ENCODE results near the gene C14orf180. TPM values are rescaled to one million over a fixed set of nuclear protein-coding genes. Genes with fewer than 3 reads are reported as not detected.

The C14orf180 gene
- polyA plus RNA-seq, 3 donors: not detected

DNA sequence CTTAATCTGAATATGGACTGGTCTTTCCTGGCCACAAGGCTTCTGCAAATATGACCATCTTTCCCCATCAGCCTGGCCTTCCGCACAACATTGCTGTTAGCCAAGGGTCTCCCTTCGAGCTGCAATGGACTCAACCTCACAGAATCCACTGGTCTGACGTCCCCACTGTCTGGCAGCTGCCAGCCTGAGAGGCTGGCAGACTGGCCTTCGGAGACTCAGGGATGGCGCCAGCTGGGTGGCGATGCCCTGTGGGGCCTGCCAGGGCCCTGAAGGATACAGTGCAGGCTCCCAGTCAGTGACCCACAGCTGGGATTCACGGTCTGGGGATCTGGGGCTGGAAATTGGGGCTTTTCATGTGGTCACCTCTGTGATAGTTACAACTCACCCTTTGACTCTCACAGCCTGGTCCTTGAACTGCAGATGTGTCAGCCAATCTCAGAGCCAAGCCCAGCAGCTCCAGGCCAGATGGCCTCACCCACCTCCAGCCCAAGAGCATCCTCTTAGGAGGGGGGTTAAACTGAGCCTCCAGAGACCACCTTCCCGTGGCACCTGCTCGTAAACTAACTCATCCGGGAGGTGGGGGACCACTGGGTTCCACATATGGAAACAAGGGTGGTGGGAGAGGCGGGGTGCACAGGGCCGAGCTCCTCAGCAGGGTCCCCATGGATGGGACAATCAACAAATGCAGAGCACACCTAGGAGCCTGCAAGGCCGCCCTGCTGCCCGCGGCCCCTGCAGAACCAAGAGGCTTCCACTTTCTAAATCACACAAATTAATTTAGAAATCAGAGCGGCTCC is 21.1 kb upstream of the C14orf180 start:
- Histone ChIP-seq H3K4me2 (replicated peaks; ENCODE audit: extremely low read depth, low read length, poor library complexity, severe bottlenecking) (no peak overlapping the region), H3K36me3 (replicated peaks in 1 of 2; ENCODE audit: control insufficient read depth in 1 of 2, insufficient read depth in 2 of 2, low read length in 2 of 2) (no peaks in the 10 kb centered on the region), H3K9me3 (replicated peaks in 1 of 2; ENCODE audit: control insufficient read depth in 1 of 2, insufficient read depth in 1 of 2, low read length in 2 of 2) (no peaks in the 10 kb centered on the region), H3K27ac (ENCODE audit: low read depth in 1 of 2, low read length in 2 of 2) (no peak overlapping the region), H3K4me1 (ENCODE audit: control insufficient read depth in 1 of 2, insufficient read depth in 2 of 2, low read length in 2 of 2) (no peaks in the 10 kb centered on the region), H3K27me3 (ENCODE audit: control insufficient read depth in 2 of 2, insufficient read depth in 2 of 2, low read length in 2 of 2) (no peaks in the 10 kb centered on the region), H2AFZ (ENCODE audit: insufficient read depth, low read depth, low read length, poor library complexity, severe bottlenecking) (no peak overlapping the region), H4K20me1 (ENCODE audit: insufficient read depth, low read length) (no peaks in the 10 kb centered on the region), H3K4me3 (replicated peaks in 1 of 3; ENCODE audit: low read depth in 2 of 3, low read length in 3 of 3) (no peak overlapping the region), H3K79me2 (ENCODE audit: insufficient read depth, low read length) (no peaks in the 10 kb centered on the region), H3K9ac (ENCODE audit: insufficient read depth, low read length, poor library complexity, severe bottlenecking) (no peak overlapping the region)
- no peaks in the 10 kb centered on the region for H3K36me3 Mint-ChIP-seq
- H3K27ac Mint-ChIP-seq: no peak overlapping the region
- 94% methylated on average over 10 of the region's 16 CpGs for WGBS (ENCODE audit: insufficient coverage)
- H3K9me3 Mint-ChIP-seq: no peaks in the 10 kb centered on the region
- no peaks in the 10 kb centered on the region for H3K4me1 Mint-ChIP-seq
- no peak for DNase-seq
- peaks cover 2 to 6% (median 2%) of the 10 kb centered on the region in 3 donors for H3K27me3 Mint-ChIP-seq (ENCODE audit: low read depth in 3 of 3)
- H3K4me3 Mint-ChIP-seq: no peak overlapping the region
- TF ChIP-seq, protein P1, sequence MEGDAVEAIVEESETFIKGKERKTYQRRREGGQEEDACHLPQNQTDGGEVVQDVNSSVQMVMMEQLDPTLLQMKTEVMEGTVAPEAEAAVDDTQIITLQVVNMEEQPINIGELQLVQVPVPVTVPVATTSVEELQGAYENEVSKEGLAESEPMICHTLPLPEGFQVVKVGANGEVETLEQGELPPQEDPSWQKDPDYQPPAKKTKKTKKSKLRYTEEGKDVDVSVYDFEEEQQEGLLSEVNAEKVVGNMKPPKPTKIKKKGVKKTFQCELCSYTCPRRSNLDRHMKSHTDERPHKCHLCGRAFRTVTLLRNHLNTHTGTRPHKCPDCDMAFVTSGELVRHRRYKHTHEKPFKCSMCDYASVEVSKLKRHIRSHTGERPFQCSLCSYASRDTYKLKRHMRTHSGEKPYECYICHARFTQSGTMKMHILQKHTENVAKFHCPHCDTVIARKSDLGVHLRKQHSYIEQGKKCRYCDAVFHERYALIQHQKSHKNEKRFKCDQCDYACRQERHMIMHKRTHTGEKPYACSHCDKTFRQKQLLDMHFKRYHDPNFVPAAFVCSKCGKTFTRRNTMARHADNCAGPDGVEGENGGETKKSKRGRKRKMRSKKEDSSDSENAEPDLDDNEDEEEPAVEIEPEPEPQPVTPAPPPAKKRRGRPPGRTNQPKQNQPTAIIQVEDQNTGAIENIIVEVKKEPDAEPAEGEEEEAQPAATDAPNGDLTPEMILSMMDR (IDR thresholded peaks at IDR 0.05): no peak
- intact Hi-C loops (cut with micrococcal nuclease): no loop called here

- H3K4me1 ChIP-seq (ENCODE audit: control insufficient read depth in 1 of 2, insufficient read depth in 2 of 2, low read length in 2 of 2): no peaks in the 10 kb centered on the region
- H3K27me3 ChIP-seq (ENCODE audit: control insufficient read depth in 2 of 2, insufficient read depth in 2 of 2, low read length in 2 of 2): peaks cover 0 to 5% of the 10 kb centered on the region in 2 donors
- H2AFZ ChIP-seq (ENCODE audit: insufficient read depth, low read depth, low read length, poor library complexity, severe bottlenecking): no peak overlapping the region
- H3K9me3 Mint-ChIP-seq: no peaks in the 10 kb centered on the region
- H3K36me3 Mint-ChIP-seq: no peaks in the 10 kb centered on the region
- TF ChIP-seq, protein P1 (IDR thresholded peaks at IDR 0.05): no peak
- H3K27me3 Mint-ChIP-seq (ENCODE audit: low read depth in 3 of 3): peaks cover 6 to 9% (median 6%) of the 10 kb centered on the region in 3 donors
- no peaks in the 10 kb centered on the region for H3K36me3 ChIP-seq (replicated peaks in 1 of 2; ENCODE audit: control insufficient read depth in 1 of 2, insufficient read depth in 2 of 2, low read length in 2 of 2)
- intact Hi-C loops (cut with micrococcal nuclease): no loop called here
- H3K79me2 ChIP-seq (ENCODE audit: insufficient read depth, low read length): no peaks in the 10 kb centered on the region
- no peak overlapping the region for H3K27ac ChIP-seq (ENCODE audit: low read depth in 1 of 2, low read length in 2 of 2)
- H3K4me2 ChIP-seq (replicated peaks; ENCODE audit: extremely low read depth, low read length, poor library complexity, severe bottlenecking): no peak overlapping the region
- H3K9ac ChIP-seq (ENCODE audit: insufficient read depth, low read length, poor library complexity, severe bottlenecking): no peak overlapping the region
- H4K20me1 ChIP-seq (ENCODE audit: insufficient read depth, low read length): no peaks in the 10 kb centered on the region
- H3K4me3 Mint-ChIP-seq: peak overlapping the region in 1 of 2 donors; percentile 16
- no peak overlapping the region for H3K4me3 ChIP-seq (replicated peaks in 1 of 3; ENCODE audit: low read depth in 2 of 3, low read length in 3 of 3)
- H3K4me1 Mint-ChIP-seq: peaks cover 3% of the 10 kb centered on the region
- H3K27ac Mint-ChIP-seq: no peak overlapping the region
- no peak for DNase-seq
- no peaks in the 10 kb centered on the region for H3K9me3 ChIP-seq (replicated peaks in 1 of 2; ENCODE audit: control insufficient read depth in 1 of 2, insufficient read depth in 1 of 2, low read length in 2 of 2)
- 95% methylated on average over 15 of the region's 15 CpGs for WGBS (ENCODE audit: insufficient coverage)
These were observed 20.3 kb upstream of the C14orf180 start for GRCh38 chr14:104559028-104559803.

Measured in CD14-positive monocyte (primary cell).